CD8-positive, alpha-beta memory T cell (primary cell): ENCODE measurements around the gene KCNIP1. TPM values are rescaled to one million over a fixed set of nuclear protein-coding genes. Genes with fewer than 3 reads are reported as not detected.

Source experiments
- CTCF ChIA-PET: fragments of 350-600 bp; sonication (Branson Sonifier 250); formaldehyde crosslinking; loops from one replicate; lab custom pipeline; 2021; ENCODE audit warnings: antibody characterized with exemption; lab: Charles Lee
- POLR2A ChIA-PET: fragments of 350-600 bp; sonication (Branson Sonifier 250); formaldehyde crosslinking; loops from one replicate; lab custom pipeline; 2021; ENCODE audit warnings: antibody characterized with exemption; lab: Charles Lee
- DNase-seq, 5 donors: peaks; one replicate each; pipeline versions ENCODE4 v3.0.0 to v3.0.0-alpha.2; 2020 to 2022; ENCODE audit warnings: mixed read lengths in 1 of 5
- H3K27ac ChIP-seq: one replicate; pipeline ENCODE4 v1.7.0; 2013; ENCODE audit warnings: low read depth, mild to moderate bottlenecking, low read length, moderate library complexity
- H3K27me3 ChIP-seq: 2 replicates; pipeline ENCODE4 v1.7.0; 2013; ENCODE audit warnings: low read length, mild to moderate bottlenecking; ENCODE audit not compliant: insufficient read depth, poor library complexity, severe bottlenecking
- H3K36me3 ChIP-seq: 2 replicates; pipeline ENCODE4 v1.7.0; 2013; ENCODE audit warnings: mild to moderate bottlenecking, low read length, moderate library complexity; ENCODE audit not compliant: insufficient read depth
- H3K4me1 ChIP-seq: 2 replicates; pipeline ENCODE4 v1.7.0; 2013; ENCODE audit warnings: mild to moderate bottlenecking, low read length, moderate library complexity; ENCODE audit not compliant: insufficient read depth
- H3K4me3 ChIP-seq: 2 replicates; pipeline ENCODE4 v1.7.0; 2013; ENCODE audit warnings: mild to moderate bottlenecking, low read length
- H3K9me3 ChIP-seq: 2 replicates; pipeline ENCODE4 v1.7.0; 2013; ENCODE audit warnings: mild to moderate bottlenecking, low read length
- H3K27ac Mint-ChIP-seq, 8 donors: one replicate each; pipeline ENCODE4 v1.8.0; 2020 to 2021; ENCODE audit warnings: mixed read lengths in 8 of 8, mild to moderate bottlenecking in 6 of 8, inconsistent platforms in 3 of 8, moderate library complexity in 3 of 8
- H3K27me3 Mint-ChIP-seq, 2 donors: one replicate each; pipeline ENCODE4 v1.8.0; 2020 to 2021; ENCODE audit warnings: mixed read lengths in 2 of 2, mild to moderate bottlenecking in 1 of 2, moderate library complexity in 1 of 2
- H3K36me3 Mint-ChIP-seq, 3 donors: one replicate each; pipeline ENCODE4 v1.8.0; 2020 to 2021; ENCODE audit warnings: mixed read lengths in 3 of 3, inconsistent platforms in 1 of 3, mild to moderate bottlenecking in 1 of 3
- H3K4me1 Mint-ChIP-seq, 3 donors: one replicate each; pipeline ENCODE4 v1.8.0; 2020 to 2021; ENCODE audit warnings: mixed read lengths in 3 of 3, inconsistent platforms in 1 of 3, mild to moderate bottlenecking in 1 of 3
- H3K4me3 Mint-ChIP-seq, 7 donors: one replicate each; pipeline ENCODE4 v1.8.0; 2020 to 2021; ENCODE audit warnings: mixed read lengths in 7 of 7, mild to moderate bottlenecking in 6 of 7, moderate library complexity in 4 of 7, inconsistent platforms in 2 of 7
- H3K9me3 Mint-ChIP-seq, 5 donors: one replicate each; pipeline ENCODE4 v1.8.0; 2020 to 2022; ENCODE audit warnings: mixed read lengths in 5 of 5, mild to moderate bottlenecking in 3 of 5, moderate library complexity in 2 of 5, inconsistent platforms in 1 of 5
- polyA plus RNA-seq: library from polyadenylated mRNA; unstranded; fragments of 300-500 nt; fragmentation: Illumina TruSeq; gene quantifications from one replicate; pipeline ENCODE4 v1.2.3, GENCODE V29; 2021
- total RNA-seq, 2 experiments: library from RNA; stranded (reverse); gene quantifications; one replicate each; pipeline ENCODE4 v1.2.3, GENCODE V29; 2021

Gene KCNIP1
- total and polyA plus RNA-seq, 3 experiments from 2014 or later = not detected

DNA sequence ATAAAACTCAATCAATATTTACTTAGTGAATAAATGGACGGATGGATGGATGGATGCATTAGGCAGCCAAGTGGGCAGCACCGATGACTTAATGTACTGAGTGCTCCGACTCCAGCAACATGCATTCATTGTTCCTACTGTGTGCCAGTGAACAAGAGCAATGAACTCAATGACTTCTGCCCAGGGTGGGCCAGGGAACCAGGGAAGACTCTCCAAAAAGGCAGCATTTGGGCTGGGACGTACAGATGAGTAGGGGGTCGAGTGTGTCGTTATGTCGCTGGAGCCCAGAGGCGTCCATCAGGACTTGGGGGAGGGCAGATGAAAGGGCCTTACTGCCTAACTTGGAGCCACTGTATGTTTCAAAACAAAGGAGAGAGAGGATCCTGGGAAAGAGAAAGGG lies 126.4 kb downstream of the KCNIP1 start:
- Histone ChIP-seq H3K27ac (no peak overlapping the region), H3K36me3 (no peaks in the 10 kb centered on the region), H3K27me3 (no peaks in the 10 kb centered on the region), H3K9me3 (no peaks in the 10 kb centered on the region), H3K4me1 (peaks cover 10% of the 10 kb centered on the region), H3K4me3 (no peak overlapping the region)
- Mint-ChIP-seq H3K27ac (no peak overlapping the region), H3K4me1 (peaks cover 20 to 21% (median 20%) of the 10 kb centered on the region in 3 donors), H3K36me3 (no peaks in the 10 kb centered on the region), H3K27me3 (peaks cover 11% of the 10 kb centered on the region in 2 donors), H3K9me3 (peaks cover 0 to 3% (median 0%) of the 10 kb centered on the region in 5 donors), H3K4me3 (no peak overlapping the region)
- ChIA-PET POLR2A (no interaction called here), CTCF (no interaction called here)
- no peak for DNase-seq

DNA sequence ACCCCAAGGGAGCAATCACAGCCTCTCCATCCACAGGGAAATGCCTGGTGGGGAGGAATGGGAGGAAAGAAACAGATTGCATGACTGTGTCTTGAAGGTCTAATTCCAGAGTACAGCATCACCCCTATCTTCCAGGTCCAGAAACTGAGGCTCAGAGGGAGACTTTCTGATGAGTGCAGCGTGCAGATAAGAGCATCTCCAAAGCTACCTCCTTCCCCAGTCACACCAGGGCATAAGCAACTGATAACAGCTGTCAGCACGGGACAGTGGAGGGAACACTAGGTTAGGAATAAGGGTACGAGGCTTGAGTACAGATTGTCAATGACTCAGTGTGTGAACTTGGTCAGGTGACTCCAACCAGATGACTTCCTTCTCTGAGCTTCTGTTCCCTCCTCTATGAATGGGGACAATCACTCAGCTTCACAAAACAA lies 126.9 kb downstream of the KCNIP1 start:
- H3K36me3 Mint-ChIP-seq = no peaks in the 10 kb centered on the region
- H3K9me3 Mint-ChIP-seq = peaks cover 0 to 3% (median 0%) of the 10 kb centered on the region in 5 donors
- Histone ChIP-seq H3K4me1 (peaks cover 10% of the 10 kb centered on the region), H3K27ac (no peak overlapping the region), H3K27me3 (no peaks in the 10 kb centered on the region), H3K9me3 (no peaks in the 10 kb centered on the region), H3K36me3 (no peaks in the 10 kb centered on the region), H3K4me3 (no peak overlapping the region)
- POLR2A ChIA-PET = no interaction called here
- H3K27me3 Mint-ChIP-seq = peaks cover 8 to 11% of the 10 kb centered on the region in 2 donors
- peaks cover 20 to 21% (median 20%) of the 10 kb centered on the region in 3 donors for H3K4me1 Mint-ChIP-seq
- no peak overlapping the region for H3K4me3 Mint-ChIP-seq
- CTCF ChIA-PET = no interaction called here
- no peak for DNase-seq
- H3K27ac Mint-ChIP-seq = no peak overlapping the region

DNA sequence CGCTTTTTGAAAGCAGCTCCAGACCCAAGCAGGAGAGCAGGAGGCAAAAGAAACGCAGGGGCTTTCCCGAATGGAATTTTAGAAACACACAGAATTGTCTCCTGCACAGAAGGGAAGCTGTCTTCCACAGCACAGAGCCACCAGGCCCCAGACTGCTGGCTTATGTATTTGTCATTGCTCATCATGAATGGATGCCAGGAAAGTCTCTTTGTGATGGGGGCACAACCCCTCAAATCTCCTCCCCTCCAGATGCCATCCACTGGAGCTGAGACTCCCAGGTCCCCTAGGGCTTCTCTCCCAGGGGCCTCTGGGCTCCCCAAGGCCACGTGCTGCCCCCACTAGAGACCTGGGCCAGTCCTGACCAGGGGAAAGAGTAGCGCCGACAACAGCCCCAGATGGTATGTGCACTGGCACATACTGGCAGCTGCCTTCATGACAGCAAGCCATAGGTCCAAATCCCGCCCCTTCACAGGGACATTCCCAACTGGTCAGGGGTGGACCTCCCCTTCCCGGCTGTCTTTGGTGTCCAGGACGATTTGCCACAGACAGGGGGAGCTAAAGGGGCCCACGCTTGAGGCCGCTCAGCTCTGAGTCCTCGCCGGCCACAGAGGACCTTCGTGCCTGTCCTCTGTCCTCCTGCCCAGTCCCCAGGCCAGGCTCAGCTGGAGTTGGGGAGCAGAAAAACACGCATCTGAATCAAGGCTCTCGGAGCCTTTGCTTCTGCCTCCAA lies 127.8 kb downstream of the KCNIP1 start:
- no peak overlapping the region for H3K27ac ChIP-seq
- H3K36me3 Mint-ChIP-seq = no peaks in the 10 kb centered on the region
- H3K4me1 Mint-ChIP-seq = peaks cover 20 to 21% (median 20%) of the 10 kb centered on the region in 3 donors
- H3K27ac Mint-ChIP-seq = no peak overlapping the region
- no peaks in the 10 kb centered on the region for H3K27me3 ChIP-seq
- H3K4me3 Mint-ChIP-seq = no peak overlapping the region
- ChIA-PET CTCF (interaction anchor here (1.3 kb wide), 1 partner anchor 11 kb away, joined by 4 read pairs; no protein-coding TSS in a partner anchor), POLR2A (no interaction called here)
- peaks cover 10% of the 10 kb centered on the region for H3K4me1 ChIP-seq
- no peaks in the 10 kb centered on the region for H3K36me3 ChIP-seq
- H3K9me3 Mint-ChIP-seq = peaks cover 0 to 3% (median 0%) of the 10 kb centered on the region in 5 donors
- peaks cover 4 to 16% of the 10 kb centered on the region in 2 donors for H3K27me3 Mint-ChIP-seq
- no peaks in the 10 kb centered on the region for H3K9me3 ChIP-seq
- H3K4me3 ChIP-seq = no peak overlapping the region
- DNase-seq = no peak

DNA sequence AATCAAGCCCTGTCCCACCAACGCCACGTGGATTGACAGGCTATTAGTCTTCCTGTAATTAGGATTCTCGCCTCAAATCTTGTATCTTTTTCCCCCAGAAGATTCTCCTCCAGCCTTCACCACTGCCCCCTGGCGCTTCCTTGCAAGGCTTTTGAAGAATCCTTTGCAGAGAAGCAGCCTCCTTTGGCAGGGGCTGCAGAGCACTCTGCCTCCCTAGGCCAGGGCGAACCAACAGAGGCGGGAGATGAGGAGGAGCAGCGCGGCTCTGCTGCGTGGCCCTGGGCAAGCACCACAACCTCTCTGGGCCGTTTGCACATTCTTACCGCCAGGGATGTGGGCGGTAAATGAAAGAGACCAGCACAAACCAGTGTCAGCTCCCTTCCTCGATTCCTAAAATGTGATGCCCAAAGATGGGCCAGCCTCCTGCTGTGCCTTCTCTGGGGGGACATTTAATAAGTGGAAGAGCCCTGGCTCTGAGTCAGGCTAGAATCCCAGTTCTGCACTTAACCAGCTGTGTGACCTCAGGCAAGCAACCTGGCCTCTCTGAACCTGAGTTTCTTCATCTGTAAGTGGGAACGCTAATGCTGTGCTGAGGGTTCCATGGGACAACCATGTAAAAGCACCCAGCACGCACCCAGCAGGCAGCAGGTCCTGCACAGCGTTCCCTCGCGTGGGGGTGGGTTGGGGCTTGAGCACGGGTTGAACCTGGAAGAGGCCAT lies 128.6 kb downstream of the KCNIP1 start:
- POLR2A ChIA-PET = no interaction called here
- Mint-ChIP-seq H3K4me3 (peak overlapping the region in 6 of 7 donors; percentile 62 to 89 (median 78)), H3K27me3 (peaks cover 10 to 16% of the 10 kb centered on the region in 2 donors), H3K36me3 (no peaks in the 10 kb centered on the region), H3K27ac (peak overlapping the region in 2 of 8 donors; percentile 73 to 77), H3K9me3 (peaks cover 0 to 3% (median 0%) of the 10 kb centered on the region in 5 donors), H3K4me1 (peaks cover 20 to 21% (median 20%) of the 10 kb centered on the region in 3 donors)
- no peaks in the 10 kb centered on the region for H3K9me3 ChIP-seq
- no peak overlapping the region for H3K27ac ChIP-seq
- H3K36me3 ChIP-seq = no peaks in the 10 kb centered on the region
- H3K4me3 ChIP-seq = peak overlapping the region; percentile 56
- CTCF ChIA-PET = interaction anchor here (1.3 to 3.0 kb wide), 2 partner anchors 12 to 197 kb away, joined by 4 to 10 read pairs; no protein-coding TSS in a partner anchor
- H3K27me3 ChIP-seq = no peaks in the 10 kb centered on the region
- H3K4me1 ChIP-seq = peaks cover 10% of the 10 kb centered on the region
- DNase-seq = no peak

DNA sequence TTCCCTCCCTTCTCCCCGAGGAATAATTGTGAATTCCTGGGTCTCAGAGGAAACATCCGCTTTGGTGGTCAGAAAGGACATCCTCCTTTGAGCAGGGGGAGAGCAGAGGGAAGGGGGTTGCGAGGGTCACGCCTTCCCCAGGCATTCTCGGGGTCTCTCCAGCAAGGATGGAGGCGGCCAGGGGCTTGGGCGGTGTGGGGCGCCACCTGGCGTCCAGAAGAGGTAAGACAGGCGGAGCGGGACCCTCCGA lies 129.1 kb downstream of the KCNIP1 start:
- H3K9me3 Mint-ChIP-seq = peaks cover 0 to 3% (median 0%) of the 10 kb centered on the region in 5 donors
- H3K4me3 Mint-ChIP-seq = peak overlapping the region; percentile 44 to 89 (median 75)
- H3K4me1 ChIP-seq = peaks cover 10% of the 10 kb centered on the region
- no peaks in the 10 kb centered on the region for H3K36me3 Mint-ChIP-seq
- H3K27me3 Mint-ChIP-seq = peaks cover 13 to 19% of the 10 kb centered on the region in 2 donors
- CTCF ChIA-PET = interaction anchor here (1.2 to 3.0 kb wide), 3 partner anchors 12 to 198 kb away, joined by 3 to 10 read pairs (median 4); no protein-coding TSS in a partner anchor
- no peaks in the 10 kb centered on the region for H3K9me3 ChIP-seq
- peaks cover 20 to 21% (median 20%) of the 10 kb centered on the region in 3 donors for H3K4me1 Mint-ChIP-seq
- no peak overlapping the region for H3K27ac ChIP-seq
- peak overlapping the region in 2 of 8 donors; percentile 73 to 88 for H3K27ac Mint-ChIP-seq
- H3K36me3 ChIP-seq = no peaks in the 10 kb centered on the region
- DNase-seq = peak in 3 of 5 donors; percentile 7 to 51 (median 18)
- H3K4me3 ChIP-seq = peak overlapping the region; percentile 56
- H3K27me3 ChIP-seq = no peaks in the 10 kb centered on the region
- POLR2A ChIA-PET = no interaction called here

DNA sequence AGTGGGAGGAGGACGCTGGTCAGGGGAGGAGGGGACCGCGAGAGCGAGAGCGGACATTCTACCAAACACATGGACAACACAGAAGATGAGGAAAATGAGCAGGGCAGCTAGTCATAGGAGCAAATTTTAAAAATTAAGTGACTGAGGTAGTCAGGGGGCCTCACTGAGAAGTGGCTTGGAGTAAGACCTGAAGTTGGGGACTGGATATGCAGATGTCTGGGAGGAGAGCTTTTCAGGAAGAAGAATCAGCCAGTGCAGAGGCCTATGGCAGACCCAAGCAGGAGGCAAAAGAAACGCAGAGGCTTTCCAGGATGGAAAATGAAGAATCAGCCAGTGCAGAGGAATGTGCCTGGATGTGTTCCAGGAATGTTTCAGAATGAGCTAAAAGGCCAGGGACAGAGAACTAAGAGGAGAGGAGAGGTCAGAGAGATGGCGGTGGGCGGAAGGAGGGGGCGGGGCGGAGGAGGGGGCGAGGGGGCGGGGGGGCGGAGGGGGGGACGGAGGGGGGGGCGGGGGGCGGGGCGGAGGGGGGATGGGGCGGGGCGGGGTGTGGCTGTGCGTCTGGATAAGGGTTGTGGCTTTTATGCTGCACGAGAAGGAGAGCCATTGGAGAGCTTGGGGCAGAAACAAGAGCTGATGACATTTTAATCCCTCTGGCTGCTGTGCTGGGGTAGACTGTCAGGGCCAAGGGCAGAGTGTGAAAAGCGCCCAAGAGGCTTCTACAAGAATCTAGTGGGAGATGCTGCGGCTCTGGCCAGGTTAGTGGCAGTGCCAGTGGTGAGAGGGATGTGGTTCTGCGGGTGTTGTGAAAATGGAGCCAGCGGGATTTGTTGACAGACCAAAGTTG lies 129.6 kb downstream of the KCNIP1 start:
- POLR2A ChIA-PET = no interaction called here
- CTCF ChIA-PET = interaction anchor here (0.9 to 3.0 kb wide), 3 partner anchors 32 to 198 kb away, joined by 3 to 10 read pairs (median 3); no protein-coding TSS in a partner anchor
- peaks cover 20 to 21% (median 21%) of the 10 kb centered on the region in 3 donors for H3K4me1 Mint-ChIP-seq
- H3K36me3 Mint-ChIP-seq = no peaks in the 10 kb centered on the region
- Histone ChIP-seq H3K27ac (no peak overlapping the region), H3K27me3 (no peaks in the 10 kb centered on the region), H3K4me1 (peaks cover 10% of the 10 kb centered on the region), H3K9me3 (no peaks in the 10 kb centered on the region), H3K4me3 (peak overlapping the region; percentile 56), H3K36me3 (no peaks in the 10 kb centered on the region)
- peaks cover 0 to 3% (median 0%) of the 10 kb centered on the region in 5 donors for H3K9me3 Mint-ChIP-seq
- peaks cover 17 to 19% of the 10 kb centered on the region in 2 donors for H3K27me3 Mint-ChIP-seq
- H3K4me3 Mint-ChIP-seq = peak overlapping the region; percentile 44 to 89 (median 75)
- DNase-seq = peak in 1 of 5 donors; percentile 46
- H3K27ac Mint-ChIP-seq = peak overlapping the region in 6 of 8 donors; percentile 52 to 88 (median 78)

DNA sequence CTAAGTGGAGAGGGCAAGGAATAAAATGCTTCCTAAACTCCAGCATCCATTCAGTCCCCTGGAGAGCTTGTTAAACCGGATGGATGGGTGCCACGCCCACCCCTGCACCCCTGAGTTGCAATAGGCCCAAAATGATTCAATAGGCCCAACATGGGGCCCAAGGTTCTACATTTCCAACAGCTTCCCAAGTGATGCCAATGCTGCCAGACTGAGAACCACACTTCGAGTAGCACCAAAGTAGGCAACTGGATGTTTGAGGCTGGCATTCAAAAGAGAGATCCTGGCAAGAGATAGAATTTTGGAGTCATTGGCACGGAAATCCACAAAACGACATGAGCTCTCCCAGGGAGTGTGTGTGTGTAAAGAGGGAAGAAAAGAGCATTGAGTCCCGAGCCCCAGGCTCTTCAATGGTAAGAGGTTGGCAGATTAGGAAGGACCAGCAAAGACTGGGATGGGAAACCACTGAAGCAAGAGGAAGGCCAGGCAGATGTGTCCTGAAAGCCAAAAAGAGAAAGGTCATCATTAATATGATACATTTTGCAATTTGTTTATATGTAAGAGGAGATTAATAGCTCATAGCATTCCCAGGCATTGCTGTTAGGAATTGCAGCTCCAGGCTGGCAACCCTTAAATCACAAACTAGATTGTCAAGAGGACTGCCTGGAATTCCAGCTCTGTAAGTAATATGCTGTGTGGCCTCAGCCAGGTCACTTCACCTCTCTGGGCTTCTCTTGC lies 130.6 kb downstream of the KCNIP1 start:
- Mint-ChIP-seq H3K36me3 (no peaks in the 10 kb centered on the region), H3K27me3 (peaks cover 22 to 26% of the 10 kb centered on the region in 2 donors), H3K9me3 (peaks cover 0 to 3% (median 0%) of the 10 kb centered on the region in 5 donors), H3K4me3 (peak overlapping the region in 3 of 7 donors; percentile 11 to 15 (median 13)), H3K27ac (no peak overlapping the region), H3K4me1 (peaks cover 20 to 24% (median 21%) of the 10 kb centered on the region in 3 donors)
- H3K4me3 ChIP-seq = no peak overlapping the region
- POLR2A ChIA-PET = no interaction called here
- DNase-seq = no peak
- no peak overlapping the region for H3K27ac ChIP-seq
- CTCF ChIA-PET = interaction anchor here (0.9 to 3.0 kb wide), 3 partner anchors 33 to 199 kb away, joined by 3 to 10 read pairs (median 3); no protein-coding TSS in a partner anchor
- no peaks in the 10 kb centered on the region for H3K9me3 ChIP-seq
- no peaks in the 10 kb centered on the region for H3K36me3 ChIP-seq
- no peaks in the 10 kb centered on the region for H3K27me3 ChIP-seq
- H3K4me1 ChIP-seq = peaks cover 10% of the 10 kb centered on the region
